ENCODE measurements around the gene C14orf180. TPM values are rescaled to one million over a fixed set of nuclear protein-coding genes. Genes with fewer than 3 reads are reported as not detected.

Gene C14orf180
- total RNA-seq, 1 experiment from 2014 or later = not detected

DNA sequence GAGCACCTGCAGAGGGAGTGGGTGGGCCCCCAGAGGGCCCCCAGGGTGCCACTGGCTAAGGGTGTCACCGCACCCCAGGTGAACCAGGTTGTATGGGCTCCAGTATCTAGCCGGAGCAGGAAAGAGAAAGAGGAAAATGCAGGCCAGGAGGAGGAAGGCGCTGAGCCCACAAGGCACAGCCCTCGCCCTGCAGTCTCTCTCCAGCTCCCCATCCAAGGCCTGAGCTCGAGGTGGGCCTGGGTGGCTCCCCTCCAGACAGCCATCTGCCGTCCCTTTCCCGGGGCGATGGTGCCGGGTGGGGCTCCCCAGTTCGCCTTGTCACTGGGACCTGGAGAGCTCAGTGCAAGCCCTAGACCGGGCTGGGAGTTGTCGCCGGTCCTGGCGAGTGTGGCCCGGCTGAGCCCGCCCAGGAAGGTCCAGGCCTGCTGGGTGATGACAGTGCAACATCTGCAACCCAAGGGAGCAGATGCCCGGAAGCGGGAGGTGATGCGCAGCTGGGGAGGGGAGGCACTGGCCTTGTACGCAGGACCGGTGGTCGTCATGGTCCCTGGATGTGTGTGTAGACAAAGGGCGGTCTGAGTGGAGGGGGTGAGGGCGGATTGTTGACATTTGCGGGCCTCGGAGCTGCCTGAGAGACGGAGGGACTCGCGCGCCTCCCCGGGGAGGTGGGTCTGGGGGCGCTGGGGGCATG lies 24.3 kb downstream of the C14orf180 start:
- TF ChIP-seq, protein P1, sequence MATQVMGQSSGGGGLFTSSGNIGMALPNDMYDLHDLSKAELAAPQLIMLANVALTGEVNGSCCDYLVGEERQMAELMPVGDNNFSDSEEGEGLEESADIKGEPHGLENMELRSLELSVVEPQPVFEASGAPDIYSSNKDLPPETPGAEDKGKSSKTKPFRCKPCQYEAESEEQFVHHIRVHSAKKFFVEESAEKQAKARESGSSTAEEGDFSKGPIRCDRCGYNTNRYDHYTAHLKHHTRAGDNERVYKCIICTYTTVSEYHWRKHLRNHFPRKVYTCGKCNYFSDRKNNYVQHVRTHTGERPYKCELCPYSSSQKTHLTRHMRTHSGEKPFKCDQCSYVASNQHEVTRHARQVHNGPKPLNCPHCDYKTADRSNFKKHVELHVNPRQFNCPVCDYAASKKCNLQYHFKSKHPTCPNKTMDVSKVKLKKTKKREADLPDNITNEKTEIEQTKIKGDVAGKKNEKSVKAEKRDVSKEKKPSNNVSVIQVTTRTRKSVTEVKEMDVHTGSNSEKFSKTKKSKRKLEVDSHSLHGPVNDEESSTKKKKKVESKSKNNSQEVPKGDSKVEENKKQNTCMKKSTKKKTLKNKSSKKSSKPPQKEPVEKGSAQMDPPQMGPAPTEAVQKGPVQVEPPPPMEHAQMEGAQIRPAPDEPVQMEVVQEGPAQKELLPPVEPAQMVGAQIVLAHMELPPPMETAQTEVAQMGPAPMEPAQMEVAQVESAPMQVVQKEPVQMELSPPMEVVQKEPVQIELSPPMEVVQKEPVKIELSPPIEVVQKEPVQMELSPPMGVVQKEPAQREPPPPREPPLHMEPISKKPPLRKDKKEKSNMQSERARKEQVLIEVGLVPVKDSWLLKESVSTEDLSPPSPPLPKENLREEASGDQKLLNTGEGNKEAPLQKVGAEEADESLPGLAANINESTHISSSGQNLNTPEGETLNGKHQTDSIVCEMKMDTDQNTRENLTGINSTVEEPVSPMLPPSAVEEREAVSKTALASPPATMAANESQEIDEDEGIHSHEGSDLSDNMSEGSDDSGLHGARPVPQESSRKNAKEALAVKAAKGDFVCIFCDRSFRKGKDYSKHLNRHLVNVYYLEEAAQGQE (IDR thresholded peaks at IDR 0.05; ENCODE audit: insufficient read depth in 1 of 2, low read depth in 2 of 2, low read length in 1 of 2) = no peak; a peak in 1 of 4 replicates
- TF ChIP-seq POLR2AphosphoS5 (IDR thresholded peaks at IDR 0.05; ENCODE audit: low read depth, low read length) (no peak), TCF7L2 (IDR thresholded peaks at IDR 0.05; ENCODE audit: low read depth, low read length) (no peak), SIN3A (IDR thresholded peaks at IDR 0.05; ENCODE audit: borderline replicate concordance, insufficient read depth, low read depth, low read length) (no peak)
- TF ChIP-seq, protein P2, sequence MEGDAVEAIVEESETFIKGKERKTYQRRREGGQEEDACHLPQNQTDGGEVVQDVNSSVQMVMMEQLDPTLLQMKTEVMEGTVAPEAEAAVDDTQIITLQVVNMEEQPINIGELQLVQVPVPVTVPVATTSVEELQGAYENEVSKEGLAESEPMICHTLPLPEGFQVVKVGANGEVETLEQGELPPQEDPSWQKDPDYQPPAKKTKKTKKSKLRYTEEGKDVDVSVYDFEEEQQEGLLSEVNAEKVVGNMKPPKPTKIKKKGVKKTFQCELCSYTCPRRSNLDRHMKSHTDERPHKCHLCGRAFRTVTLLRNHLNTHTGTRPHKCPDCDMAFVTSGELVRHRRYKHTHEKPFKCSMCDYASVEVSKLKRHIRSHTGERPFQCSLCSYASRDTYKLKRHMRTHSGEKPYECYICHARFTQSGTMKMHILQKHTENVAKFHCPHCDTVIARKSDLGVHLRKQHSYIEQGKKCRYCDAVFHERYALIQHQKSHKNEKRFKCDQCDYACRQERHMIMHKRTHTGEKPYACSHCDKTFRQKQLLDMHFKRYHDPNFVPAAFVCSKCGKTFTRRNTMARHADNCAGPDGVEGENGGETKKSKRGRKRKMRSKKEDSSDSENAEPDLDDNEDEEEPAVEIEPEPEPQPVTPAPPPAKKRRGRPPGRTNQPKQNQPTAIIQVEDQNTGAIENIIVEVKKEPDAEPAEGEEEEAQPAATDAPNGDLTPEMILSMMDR (IDR thresholded peaks at IDR 0.05) = no peak
- Histone ChIP-seq H3K27ac (ENCODE audit: low read length) (no peak overlapping the region), H3K9me3 (ENCODE audit: control insufficient read depth, insufficient read depth, low read depth, low read length) (no peaks in the 10 kb centered on the region), H3K4me1 (ENCODE audit: control insufficient read depth, insufficient read depth, low read length) (no peaks in the 10 kb centered on the region), H3K27me3 (ENCODE audit: control insufficient read depth, insufficient read depth, low read length) (peaks cover 9% of the 10 kb centered on the region), H3K4me3 (ENCODE audit: low read depth in 2 of 2, low read length in 2 of 2) (peak overlapping the region; percentile 26 to 29; a peak in 3 of 4 replicates), H3K36me3 (ENCODE audit: control insufficient read depth, insufficient read depth, low read length) (no peaks in the 10 kb centered on the region)
- ChIA-PET POLR2A (no interaction called here), CTCF (no interaction called here)
- in situ Hi-C loops (cut with HindIII; ENCODE audit: low pct_unique_long_range_greater_than_20kb, low sequenced_read_pairs) (no loop called here), intact Hi-C loops (cut with micrococcal nuclease; ENCODE audit: unreplicated experiment) (no loop called here)
- ATAC-seq (peak; percentile 58), DNase-seq (ENCODE audit: low read depth, low spot score) (no peak)
- BruUV-seq (replicated peaks) = no TSS peak

DNA sequence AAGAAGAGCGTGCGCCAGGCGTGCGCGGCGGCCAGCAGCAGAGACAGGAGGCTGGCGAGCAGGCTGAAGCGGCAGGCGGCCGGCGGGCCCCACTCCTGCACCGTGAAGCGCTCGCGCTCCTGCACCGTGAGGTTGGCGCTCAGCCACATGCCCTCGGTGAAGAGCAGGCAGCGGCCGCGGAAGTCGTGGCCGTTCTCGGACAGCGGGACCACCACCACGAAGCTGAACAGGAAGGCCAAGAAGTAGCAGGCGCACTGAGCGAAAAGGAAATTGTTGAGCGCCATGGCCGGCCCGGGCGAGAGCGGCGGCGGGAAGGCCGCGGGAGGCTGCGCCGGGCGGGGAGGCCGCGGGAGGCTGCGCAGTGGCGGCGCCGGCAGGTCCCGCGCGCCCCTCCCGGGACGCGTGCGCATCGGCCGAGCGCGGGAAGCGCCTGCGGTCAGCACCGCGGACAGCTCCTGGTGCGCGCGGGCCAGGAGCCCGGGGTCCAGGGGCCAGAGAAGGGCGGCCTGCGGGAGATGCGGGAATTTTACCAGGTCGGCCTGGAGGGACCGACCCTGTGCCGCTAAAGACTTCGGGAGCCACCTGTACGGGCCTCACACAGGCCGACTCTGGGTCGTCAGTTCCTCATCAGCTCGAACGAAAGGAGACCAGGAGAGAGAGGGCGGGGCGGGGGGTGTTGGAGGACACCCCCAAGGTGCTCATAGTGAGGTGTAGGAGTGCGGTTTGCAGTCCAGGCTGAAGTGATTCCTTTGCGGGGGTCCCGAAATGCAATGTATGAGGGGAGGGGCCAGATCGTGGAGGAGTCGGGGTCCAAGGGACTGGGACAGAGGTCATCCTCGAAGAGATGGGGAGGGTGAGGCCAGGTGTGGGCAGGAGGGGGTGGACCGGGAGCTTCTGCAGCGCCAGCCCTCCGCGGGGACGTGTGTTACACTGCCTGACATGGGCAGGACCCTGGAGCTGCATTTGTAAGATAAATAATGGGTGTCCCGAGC lies 25.2 kb downstream of the C14orf180 start, which contains the start of gene TMEM179:
TMEM179 (minus strand) TSS at position 315 of the 992 bp plus-strand sequence; CDS start at position 284, 31 bp downstream.
- no peaks in the 10 kb centered on the region for H3K4me1 ChIP-seq (ENCODE audit: control insufficient read depth, insufficient read depth, low read length)
- no TSS peak for BruUV-seq (replicated peaks)
- in situ Hi-C loops (cut with HindIII; ENCODE audit: low pct_unique_long_range_greater_than_20kb, low sequenced_read_pairs) (no loop called here), intact Hi-C loops (cut with micrococcal nuclease; ENCODE audit: unreplicated experiment) (no loop called here)
- H3K4me3 ChIP-seq (ENCODE audit: low read depth in 2 of 2, low read length in 2 of 2) = peak within 1 kb of the TSS; percentile 26 to 29; a peak in 3 of 4 replicates
- CTCF ChIA-PET = no interaction called here
- ATAC-seq (peak; percentile 81), DNase-seq (ENCODE audit: low read depth, low spot score) (no peak)
- no peaks in the 10 kb centered on the region for H3K36me3 ChIP-seq (ENCODE audit: control insufficient read depth, insufficient read depth, low read length)
- TF ChIP-seq, protein P2 (IDR thresholded peaks at IDR 0.05) = no peak
- TF ChIP-seq, protein P1 (IDR thresholded peaks at IDR 0.05; ENCODE audit: insufficient read depth in 1 of 2, low read depth in 2 of 2, low read length in 1 of 2) = peak; percentile 94
- H3K9me3 ChIP-seq (ENCODE audit: control insufficient read depth, insufficient read depth, low read depth, low read length) = no peaks in the 10 kb centered on the region
- peaks cover 9% of the 10 kb centered on the region for H3K27me3 ChIP-seq (ENCODE audit: control insufficient read depth, insufficient read depth, low read length)
- POLR2A ChIA-PET = no interaction called here
- no peak within 1 kb of the TSS for H3K27ac ChIP-seq (ENCODE audit: low read length)
